A549 treated with RU486 at 1 μM for 4 hours (cell line): ENCODE data around the gene PGBD2. TPM values are rescaled to one million over a fixed set of nuclear protein-coding genes. Genes with fewer than 3 reads are reported as not detected.

Experiments
- total RNA-seq: library from RNA; stranded (reverse); fragments of 200-300 nt; extraction: Qiagen RNA extraction; gene quantifications from 5 replicates; pipeline ENCODE4 v1.2.3, GENCODE V29; 2022; ENCODE audit warnings: low read depth

Gene PGBD2
- total RNA-seq = 3.7 to 3.9 TPM (median 3.8 TPM) in 5 replicates

GRCh38 chr1:248906009-248906752 lies at the start of gene PGBD2:
PGBD2 (plus strand) TSS chr1:248906235; CDS start chr1:248913863, 7,628 bp downstream.

GRCh38 chr1:248858891-248859889 lies 46.8 kb upstream of the PGBD2 start, which contains the start of gene ZNF692:
ZNF692 (minus strand) TSS chr1:248859085; CDS start chr1:248858309, 776 bp downstream.

Other genes starting within 250 kb of the PGBD2 start
- not detected in 5 replicates for gene OR14I1, start 203.5 kb upstream of the PGBD2 start, total RNA-seq
- 0.15 to 0.22 TPM (median 0.21 TPM) in 4 of 5 replicates, not detected in the other for gene LYPD8, start 150.5 kb upstream of the PGBD2 start, total RNA-seq
- gene SH3BP5L, start 80.3 kb upstream of the PGBD2 start, total RNA-seq = 21.9 to 31.3 TPM (median 25.1 TPM) in 5 replicates
- 15.7 to 26.3 TPM (median 23.3 TPM) in 5 replicates for gene ZNF672, start 68.0 kb upstream of the PGBD2 start, total RNA-seq
- 12.4 to 25.1 TPM (median 24.3 TPM) in 5 replicates for gene ZNF692, start 47.1 kb upstream of the PGBD2 start, total RNA-seq